Activated CD8-positive, alpha-beta T cell treated with anti-CD3 and anti-CD28 coated beads for 36 hours (primary cell): ENCODE measurements around the gene AOAH. TPM values are rescaled to one million over a fixed set of nuclear protein-coding genes. Genes with fewer than 3 reads are reported as not detected.
"Not testable (repeated sequence)": the region's sequence is repeated elsewhere in the genome, so short reads cannot be mapped to it uniquely, and the experiment has no call there.

Experiments
- ATAC-seq: fragments of 200-7000 bp; cut with Tn5 transposase; one replicate; pipeline ENCODE4 v1.10.0; 2021; ENCODE audit warnings: mild to moderate bottlenecking, moderate library complexity
- CTCF ChIA-PET: fragments of 350-600 bp; sonication (Branson Sonifier 250); formaldehyde crosslinking; loops from one replicate; lab custom pipeline; 2021; ENCODE audit warnings: antibody characterized with exemption; lab: Charles Lee
- POLR2A ChIA-PET: fragments of 350-600 bp; sonication (Branson Sonifier 250); formaldehyde crosslinking; loops from one replicate; lab custom pipeline; 2021; ENCODE audit warnings: antibody characterized with exemption; lab: Charles Lee
- DNase-seq: peaks from one replicate; pipeline ENCODE4 v3.0.0-alpha.2; 2020
- H3K27ac Mint-ChIP-seq: one replicate; pipeline ENCODE4 v1.8.0; 2021; ENCODE audit warnings: mild to moderate bottlenecking, mixed read lengths
- H3K27me3 Mint-ChIP-seq: one replicate; pipeline ENCODE4 v1.8.0; 2021; ENCODE audit warnings: mixed read lengths
- H3K36me3 Mint-ChIP-seq: one replicate; pipeline ENCODE4 v1.8.0; 2021; ENCODE audit warnings: low read depth, mixed read lengths
- H3K4me1 Mint-ChIP-seq: one replicate; pipeline ENCODE4 v1.8.0; 2021; ENCODE audit warnings: low read depth, mixed read lengths
- H3K4me3 Mint-ChIP-seq: one replicate; pipeline ENCODE4 v1.8.0; 2021; ENCODE audit warnings: mild to moderate bottlenecking, moderate library complexity, mixed read lengths
- H3K9me3 Mint-ChIP-seq: one replicate; pipeline ENCODE4 v1.8.0; 2021; ENCODE audit warnings: mixed read lengths
- CTCF ChIP-seq: fragments of 200-600 bp; IDR thresholded peaks from one replicate; pipeline ENCODE4 v1.8.0; 2022; ENCODE audit warnings: antibody characterized with exemption, mild to moderate bottlenecking
- intact Hi-C: fragments of 100-400 bp; cut with micrococcal nuclease; formaldehyde crosslinking; loops from one replicate; pipeline ENCODE4 v1.10.0; 2022
- total RNA-seq, 2 experiments: library from RNA; stranded (reverse); gene quantifications; one replicate each; pipeline ENCODE4 v1.2.3, GENCODE V29; 2021

The AOAH gene
- total RNA-seq, 2 experiments from 2014 or later = 10.4 to 17.1 TPM

GRCh38 chr7:36497775-36498174, 226.5 kb downstream of the AOAH start:
- peaks cover 4% of the 10 kb centered on the region for H3K4me1 Mint-ChIP-seq
- no peak for TF ChIP-seq CTCF
- no peak for DNase-seq
- no peak overlapping the region for H3K27ac Mint-ChIP-seq
- H3K4me3 Mint-ChIP-seq = no peak overlapping the region
- ATAC-seq = no peak
- ChIA-PET CTCF (interaction anchor here (2.4 kb wide), 1 partner anchor 9 kb away, joined by 9 read pairs; no protein-coding TSS in a partner anchor), POLR2A (no interaction called here)
- H3K27me3 Mint-ChIP-seq = no peaks in the 10 kb centered on the region
- H3K9me3 Mint-ChIP-seq = no peaks in the 10 kb centered on the region
- intact Hi-C loops = no loop called here
- no peaks in the 10 kb centered on the region for H3K36me3 Mint-ChIP-seq

- ATAC-seq, DNase-seq, H3K4me3 Mint-ChIP-seq, H3K27me3 Mint-ChIP-seq, H3K4me1 Mint-ChIP-seq, H3K9me3 Mint-ChIP-seq, H3K27ac Mint-ChIP-seq, H3K36me3 Mint-ChIP-seq, POLR2A ChIA-PET, intact Hi-C loops: not testable (repeated sequence)
- CTCF ChIA-PET = interaction anchor here (1.0 to 2.4 kb wide), 2 partner anchors 9 to 685 kb away, joined by 3 to 9 read pairs; no protein-coding TSS in a partner anchor
Measured at GRCh38 chr7:36497176-36497575, 227.1 kb downstream of the AOAH start.

- no peak for DNase-seq
- no peak for TF ChIP-seq CTCF
- intact Hi-C loops = no loop called here
- no peak for ATAC-seq
- Mint-ChIP-seq H3K36me3 (no peaks in the 10 kb centered on the region), H3K4me3 (no peak overlapping the region), H3K27ac (no peak overlapping the region), H3K4me1 (peaks cover 4% of the 10 kb centered on the region), H3K27me3 (no peaks in the 10 kb centered on the region), H3K9me3 (no peaks in the 10 kb centered on the region)
- ChIA-PET CTCF (interaction anchor here (1.0 kb wide), 1 partner anchor 686 kb away, joined by 3 read pairs; no protein-coding TSS in a partner anchor), POLR2A (no interaction called here)
Measured at GRCh38 chr7:36496576-36496975, 227.7 kb downstream of the AOAH start.

GRCh38 chr7:36491317-36491716, 233.0 kb downstream of the AOAH start:
- no peaks in the 10 kb centered on the region for H3K9me3 Mint-ChIP-seq
- ChIA-PET CTCF (interaction anchor here (0.7 to 7.8 kb wide), 4 partner anchors 19 to 709 kb away, joined by 4 to 93 read pairs (median 40); no protein-coding TSS in a partner anchor), POLR2A (no interaction called here)
- no peak for TF ChIP-seq CTCF
- ATAC-seq (no peak), DNase-seq (no peak)
- H3K4me1 Mint-ChIP-seq = no peaks in the 10 kb centered on the region
- intact Hi-C loops = no loop called here
- H3K36me3 Mint-ChIP-seq = no peaks in the 10 kb centered on the region
- H3K27ac Mint-ChIP-seq = no peak overlapping the region
- H3K27me3 Mint-ChIP-seq = no peaks in the 10 kb centered on the region
- no peak overlapping the region for H3K4me3 Mint-ChIP-seq

- no peak overlapping the region for H3K4me3 Mint-ChIP-seq
- ATAC-seq = no peak
- DNase-seq = no peak
- ChIA-PET POLR2A (interaction anchor here (0.6 to 1.5 kb wide), 2 partner anchors 8 to 346 kb away, joined by 3 to 4 read pairs; no protein-coding TSS in a partner anchor), CTCF (interaction anchor here (0.9 to 7.8 kb wide), 5 partner anchors 180 to 709 kb away, joined by 3 to 93 read pairs (median 17); no protein-coding TSS in a partner anchor)
- no peak overlapping the region for H3K27ac Mint-ChIP-seq
- no peaks in the 10 kb centered on the region for H3K27me3 Mint-ChIP-seq
- no peak for TF ChIP-seq CTCF
- H3K4me1 Mint-ChIP-seq = no peaks in the 10 kb centered on the region
- no peaks in the 10 kb centered on the region for H3K36me3 Mint-ChIP-seq
- intact Hi-C loops = no loop called here
- no peaks in the 10 kb centered on the region for H3K9me3 Mint-ChIP-seq
Measured at GRCh38 chr7:36490419-36490830, 233.9 kb downstream of the AOAH start.

- H3K4me1 Mint-ChIP-seq, H3K27ac Mint-ChIP-seq, H3K4me3 Mint-ChIP-seq, DNase-seq, ATAC-seq, H3K9me3 Mint-ChIP-seq, H3K36me3 Mint-ChIP-seq, H3K27me3 Mint-ChIP-seq, POLR2A ChIA-PET: not testable (repeated sequence)
- CTCF ChIA-PET = interaction anchor here (1.0 to 7.8 kb wide), 12 partner anchors 9 to 720 kb away, joined by 3 to 93 read pairs (median 6); no protein-coding TSS in a partner anchor
- intact Hi-C loops = loop anchor here (5.0 to 10.0 kb wide), 4 partner anchors 184 to 714 kb away; no protein-coding TSS in a partner anchor
Measured at GRCh38 chr7:36488672-36489071, 235.6 kb downstream of the AOAH start.
